LNCAP (cell line): ENCODE results near the gene FAAP100.

ENCODE experiments used
- TF ChIP-seq, protein P1 (sequence below): fragments of 450-650 bp; IDR thresholded peaks from 2 replicates; pipeline ENCODE4 v1.5.1; 2017; ENCODE audit warnings: mild to moderate bottlenecking

The FAAP100 gene

DNA sequence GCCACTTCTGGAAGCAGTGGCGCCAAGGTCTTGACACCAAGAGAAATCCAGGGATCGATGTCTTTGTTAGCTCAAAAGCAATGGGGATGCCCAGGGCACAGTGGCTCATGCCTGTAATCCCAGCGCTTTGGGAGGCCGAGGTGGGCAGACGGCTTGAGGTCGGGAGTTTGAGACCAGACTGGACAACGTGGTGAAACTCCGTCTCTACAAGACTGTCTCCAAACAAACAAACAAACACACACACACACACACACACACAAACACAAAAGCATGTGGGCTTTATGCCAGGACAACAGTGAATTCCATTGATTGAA, 22.4 kb upstream of the FAAP100 start:
- TF ChIP-seq, protein P1, sequence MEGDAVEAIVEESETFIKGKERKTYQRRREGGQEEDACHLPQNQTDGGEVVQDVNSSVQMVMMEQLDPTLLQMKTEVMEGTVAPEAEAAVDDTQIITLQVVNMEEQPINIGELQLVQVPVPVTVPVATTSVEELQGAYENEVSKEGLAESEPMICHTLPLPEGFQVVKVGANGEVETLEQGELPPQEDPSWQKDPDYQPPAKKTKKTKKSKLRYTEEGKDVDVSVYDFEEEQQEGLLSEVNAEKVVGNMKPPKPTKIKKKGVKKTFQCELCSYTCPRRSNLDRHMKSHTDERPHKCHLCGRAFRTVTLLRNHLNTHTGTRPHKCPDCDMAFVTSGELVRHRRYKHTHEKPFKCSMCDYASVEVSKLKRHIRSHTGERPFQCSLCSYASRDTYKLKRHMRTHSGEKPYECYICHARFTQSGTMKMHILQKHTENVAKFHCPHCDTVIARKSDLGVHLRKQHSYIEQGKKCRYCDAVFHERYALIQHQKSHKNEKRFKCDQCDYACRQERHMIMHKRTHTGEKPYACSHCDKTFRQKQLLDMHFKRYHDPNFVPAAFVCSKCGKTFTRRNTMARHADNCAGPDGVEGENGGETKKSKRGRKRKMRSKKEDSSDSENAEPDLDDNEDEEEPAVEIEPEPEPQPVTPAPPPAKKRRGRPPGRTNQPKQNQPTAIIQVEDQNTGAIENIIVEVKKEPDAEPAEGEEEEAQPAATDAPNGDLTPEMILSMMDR = no peak

- TF ChIP-seq, protein P1 = no peak
Observed at GRCh38 chr17:81573794-81574642, 21.9 kb upstream of the FAAP100 start.

- TF ChIP-seq, protein P1 = no peak
Observed at GRCh38 chr17:81572563-81573168, 20.5 kb upstream of the FAAP100 start.

- TF ChIP-seq, protein P1 = no peak
Observed at GRCh38 chr17:81570964-81571363, 18.8 kb upstream of the FAAP100 start.

DNA sequence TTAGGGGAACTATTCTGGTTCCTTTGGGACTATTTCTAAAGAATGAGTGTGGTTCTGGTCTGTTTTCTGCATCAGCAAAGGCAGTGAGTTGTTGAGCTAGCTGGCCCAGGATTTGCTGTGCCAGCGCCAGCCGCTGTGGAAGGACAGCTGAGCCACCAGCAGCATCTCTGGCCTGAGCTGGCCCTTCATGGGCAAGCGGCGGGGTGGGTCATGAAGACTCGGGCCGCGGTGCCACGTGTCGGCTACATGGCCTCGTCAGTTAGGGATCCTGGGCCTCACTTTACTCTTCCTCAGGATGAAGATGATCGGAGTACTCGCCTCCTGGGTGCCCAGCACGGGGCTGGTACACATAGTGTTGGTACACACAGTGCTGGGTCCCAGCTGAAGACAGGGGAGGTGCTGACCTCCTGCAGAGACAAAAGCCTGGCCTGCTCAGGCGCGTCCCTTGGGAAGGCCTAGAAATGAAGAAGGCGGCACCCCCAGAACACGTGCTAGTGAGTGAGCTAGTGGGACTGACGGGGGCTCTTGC, 17.9 kb upstream of the FAAP100 start:
- TF ChIP-seq, protein P1 = no peak

DNA sequence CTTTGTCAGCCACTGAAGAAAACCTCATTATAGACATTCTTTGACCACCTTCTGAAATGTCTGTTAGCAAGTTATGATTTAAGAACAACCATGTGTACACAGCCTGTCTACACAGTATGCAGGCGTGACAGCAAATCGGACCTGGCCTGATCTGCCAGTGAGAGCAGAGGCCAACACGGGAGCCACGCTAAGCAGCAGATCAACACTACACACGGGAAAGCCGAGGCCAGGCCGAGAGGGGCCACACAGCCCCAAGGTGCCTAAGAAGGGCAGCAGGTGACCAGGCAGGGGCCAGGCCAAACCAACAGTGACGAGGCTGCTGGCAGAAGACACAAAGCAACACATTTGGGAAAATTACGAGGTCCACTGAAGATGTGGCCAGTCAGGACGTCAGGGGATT, 16.3 kb upstream of the FAAP100 start:
- TF ChIP-seq, protein P1 = no peak

- TF ChIP-seq, protein P1 = no peak
Observed at GRCh38 chr17:81567191-81567590, 15.0 kb upstream of the FAAP100 start.
